HCT116 (cell line): Measurements from ENCODE around the gene PPFIBP1. TPM values are rescaled to one million over a fixed set of nuclear protein-coding genes. Genes with fewer than 3 reads are reported as not detected.

Source experiments
- ATAC-seq: fragments of 200-7000 bp; cut with Tn5 transposase; 2 replicates; pipeline ENCODE4 v1.9.1; 2020; ENCODE audit warnings: mild to moderate bottlenecking, moderate library complexity
- BruUV-seq: library from RNA; stranded (reverse); fragments of 400-500 nt; replicated peaks from 2 replicates; lab custom pipeline; 2021; lab: Mats Ljungman, UMichigan
- CTCF ChIA-PET: fragments of 300-600 bp; sonication (Branson Sonifier 250); formaldehyde crosslinking; loops from one replicate; lab custom pipeline; 2021; ENCODE audit warnings: antibody characterized with exemption; lab: Charles Lee
- POLR2A ChIA-PET: fragments of 300-600, 350-600 bp; sonication (Branson Sonifier 250); formaldehyde crosslinking; loops from one replicate; lab custom pipeline; 2021; ENCODE audit warnings: antibody characterized with exemption; lab: Charles Lee
- RAD21 ChIA-PET, 2 experiments: fragments of 300-600 bp; sonication (Branson Sonifier 250); formaldehyde crosslinking; loops; one replicate each; lab custom pipeline; 2023; ENCODE audit warnings: low total read pairs in 2 of 2; ENCODE audit not compliant: uncharacterized antibody in 2 of 2, unreplicated experiment in 2 of 2, low non-redundant PET in 1 of 2; lab: Charles Lee
- DNase-seq: peaks from one replicate; pipeline ENCODE4 v3.0.0-alpha.2; 2010; ENCODE audit warnings: low read depth, low spot score
- H2AFZ ChIP-seq: fragments of 200-600 bp; shearing (Covaris generic), sonication (generic); 2 replicates; pipeline ENCODE4 v1.6.1; 2017; ENCODE audit warnings: low read depth, mixed run types, mixed read lengths, antibody characterized with exemption, low read length; ENCODE audit not compliant: poor library complexity, severe bottlenecking
- H3K27ac ChIP-seq: 2 replicates; pipeline ENCODE4 v1.5.1; 2012; ENCODE audit warnings: low read depth, low read length
- H3K27me3 ChIP-seq: fragments of 200-600 bp; sonication (generic); 2 replicates; pipeline ENCODE4 v1.6.1; 2016; ENCODE audit warnings: mixed run types, low read length, mixed read lengths; ENCODE audit not compliant: insufficient read depth
- H3K36me3 ChIP-seq, 2 experiments: fragments of 200-500 bp in 1 of 2; fragments of 200-600 bp in 1 of 2; sonication (Bioruptor generic) in 1 of 2; sonication (generic) in 1 of 2; 2 replicates each; pipeline versions ENCODE4 v1.5.1 to v1.6.1; 2014 to 2016; ENCODE audit warnings: low read length in 2 of 2, inconsistent platforms in 1 of 2, mixed read lengths in 1 of 2, mixed run types in 1 of 2; ENCODE audit not compliant: insufficient read depth in 2 of 2, control insufficient read depth in 1 of 2
- H3K4me1 ChIP-seq, 2 experiments: fragments of 200-600 bp in 1 of 2; sonication (generic) in 1 of 2; 2 replicates each; pipeline versions ENCODE4 v1.5.1 to v1.6.1; 2012 to 2017; ENCODE audit warnings: low read length in 2 of 2, inconsistent platforms in 1 of 2, mild to moderate bottlenecking in 1 of 2, mixed read lengths in 1 of 2, mixed run types in 1 of 2, moderate library complexity in 1 of 2; ENCODE audit not compliant: insufficient read depth in 2 of 2, control insufficient read depth in 1 of 2
- H3K4me2 ChIP-seq: fragments of 200-600 bp; sonication (generic); 2 replicates; pipeline ENCODE4 v1.6.1; 2017; ENCODE audit warnings: mixed run types, low read length, mixed read lengths
- H3K4me3 ChIP-seq, 2 experiments: fragments of 200-600 bp in 1 of 2; sonication (generic) in 1 of 2; replicated peaks in 1 of 2; 2 replicates each; pipeline ENCODE4 v1.5.1; 2011 to 2016; ENCODE audit warnings: low read length in 2 of 2, control low read depth in 1 of 2, low read depth in 1 of 2, mild to moderate bottlenecking in 1 of 2, mixed read lengths in 1 of 2, mixed run types in 1 of 2
- H3K79me2 ChIP-seq: fragments of 200-600 bp; sonication (generic); 2 replicates; pipeline ENCODE4 v1.6.1; 2017; ENCODE audit warnings: mild to moderate bottlenecking, mixed run types, low read length, moderate library complexity, mixed read lengths; ENCODE audit not compliant: insufficient read depth
- H3K9ac ChIP-seq: fragments of 200-600 bp; sonication (generic); 2 replicates; pipeline ENCODE4 v1.6.1; 2016; ENCODE audit warnings: low read length, mixed read lengths
- H3K9me2 ChIP-seq: fragments of 200-600 bp; sonication (generic), shearing (Covaris generic); 2 replicates; pipeline ENCODE4 v1.6.1; 2017; ENCODE audit warnings: mixed run types, mild to moderate bottlenecking, moderate library complexity; ENCODE audit not compliant: insufficient read depth
- H3K9me3 ChIP-seq, 2 experiments: fragments of 200-500 bp in 1 of 2; fragments of 200-600 bp in 1 of 2; sonication (Bioruptor generic) in 1 of 2; sonication (generic) in 1 of 2; 2 replicates each; pipeline ENCODE4 v1.6.1; 2014 to 2017; ENCODE audit warnings: low read length in 2 of 2, mixed read lengths in 2 of 2, inconsistent platforms in 1 of 2, low read depth in 1 of 2, mild to moderate bottlenecking in 1 of 2, mixed run types in 1 of 2, moderate library complexity in 1 of 2; ENCODE audit not compliant: control insufficient read depth in 1 of 2, insufficient read depth in 1 of 2
- H4K20me1 ChIP-seq: fragments of 200-600 bp; sonication (generic), shearing (Covaris generic); 2 replicates; pipeline ENCODE4 v1.6.1; 2017; ENCODE audit warnings: mixed run types, mild to moderate bottlenecking, moderate library complexity; ENCODE audit not compliant: insufficient read depth
- CTCF ChIP-seq, 3 experiments: fragments of 200-600 bp in 1 of 3; sonication (generic) in 1 of 3; IDR thresholded peaks in 2 of 3; conservative IDR thresholded peaks in 1 of 3; 2 replicates each; pipeline ENCODE4 v1.5.1; 2012 to 2017; ENCODE audit warnings: low read depth in 2 of 3, low read length in 2 of 3, antibody characterized with exemption in 1 of 3, borderline replicate concordance in 1 of 3, control low read depth in 1 of 3, mild to moderate bottlenecking in 1 of 3, mixed read lengths in 1 of 3, mixed run types in 1 of 3, moderate library complexity in 1 of 3; ENCODE audit not compliant: insufficient read depth in 1 of 3
- EGR1 ChIP-seq: IDR thresholded peaks from 2 replicates; pipeline ENCODE4 v1.6.1; 2012; ENCODE audit warnings: low read depth
- EZH2 ChIP-seq: fragments of 200-600 bp; sonication (generic); IDR thresholded peaks from 2 replicates; pipeline ENCODE4 v1.6.1; 2017; ENCODE audit warnings: antibody characterized with exemption, mixed run types
- POLR2A ChIP-seq: IDR thresholded peaks from 2 replicates; pipeline ENCODE4 v1.7.0; 2011; ENCODE audit warnings: borderline replicate concordance; ENCODE audit not compliant: insufficient read depth, insufficient read length; ENCODE audit errors: extremely low read depth
- RAD21 ChIP-seq: IDR thresholded peaks from 2 replicates; pipeline ENCODE4 v1.6.1; 2012; ENCODE audit warnings: low read depth, mild to moderate bottlenecking
- SRF ChIP-seq: IDR thresholded peaks from 2 replicates; pipeline ENCODE4 v1.6.1; 2012; ENCODE audit warnings: low read depth
- YY1 ChIP-seq: IDR thresholded peaks from 2 replicates; pipeline ENCODE4 v1.6.1; 2011; ENCODE audit warnings: low read length, low read depth, moderate library complexity, mild to moderate bottlenecking; ENCODE audit not compliant: insufficient replicate concordance; ENCODE audit errors: extremely low read depth
- ZFX ChIP-seq: fragments of 450-650 bp; IDR thresholded peaks from 2 replicates; pipeline ENCODE4 v1.6.1; 2017
- intact Hi-C: fragments of 100-400 bp; cut with micrococcal nuclease; formaldehyde crosslinking; loops from 2 replicates; pipeline ENCODE4 v1.10.0; 2022
- total RNA-seq: library from RNA; stranded (reverse); gene quantifications from one replicate; pipeline ENCODE4 v1.2.1, GENCODE V29; 2021; ENCODE audit not compliant: unreplicated experiment
- TF ChIP-seq, protein P1 (sequence below): IDR thresholded peaks from 2 replicates; pipeline ENCODE4 v1.6.1; 2012

The PPFIBP1 gene
- total RNA-seq, 1 experiment from 2014 or later = 102 TPM

DNA sequence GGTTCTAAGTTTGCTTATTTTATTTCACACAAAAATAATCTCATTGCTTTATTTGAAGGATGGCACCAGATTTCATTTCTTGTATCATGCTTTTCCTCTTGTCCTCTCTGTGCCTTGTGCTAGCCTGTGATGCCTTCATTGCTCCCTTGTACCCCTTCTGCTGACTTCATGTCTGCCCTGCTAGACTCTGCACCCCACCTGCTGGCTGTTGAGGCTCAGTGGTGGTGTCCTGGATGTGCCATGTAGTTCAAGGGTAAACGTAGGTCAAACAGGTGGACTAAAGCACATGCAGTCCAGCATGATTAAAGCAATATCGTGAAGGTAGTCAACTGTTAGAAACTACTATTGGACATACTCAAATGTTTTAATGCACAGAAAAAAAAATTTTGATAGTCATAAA lies 208.3 kb downstream of the PPFIBP1 start:
- CTCF ChIA-PET = interaction anchor here (0.6 to 2.5 kb wide), 18 partner anchors 9 to 1270 kb away, joined by 3 to 25 read pairs (median 4); no protein-coding TSS in a partner anchor
- Histone ChIP-seq H4K20me1 (peaks cover 12% of the 10 kb centered on the region; the same call in 1 of the 2 replicates), H3K27me3 (no peaks in the 10 kb centered on the region), H3K4me1 (no peaks in the 10 kb centered on the region), H3K4me2 (no peak overlapping the region), H3K9me3 (no peaks in the 10 kb centered on the region), H3K27ac (no peak overlapping the region), H3K79me2 (peaks cover 26% of the 10 kb centered on the region), H3K4me3 (no peak overlapping the region), H3K9ac (no peak overlapping the region), H3K36me3 (peaks cover 6 to 19% of the 10 kb centered on the region in 2 experiments; a peak in 3 of 4 replicates), H3K9me2 (no peaks in the 10 kb centered on the region), H2AFZ (no peak overlapping the region)
- ATAC-seq (peak; percentile 83), DNase-seq (no peak)
- POLR2A ChIA-PET = no interaction called here
- RAD21 ChIA-PET = interaction anchor here (0.8 to 1.1 kb wide), 2 partner anchors 90 to 209 kb away, joined by 4 read pairs; no protein-coding TSS in a partner anchor
- TF ChIP-seq POLR2A = no peak
- TF ChIP-seq CTCF (IDR thresholded peaks at IDR 0.05 in 2 of 3, conservative IDR thresholded peaks at IDR 0.05 in 1 of 3; ENCODE audit: borderline replicate concordance in 1 of 3, insufficient read depth in 1 of 3, low read depth in 2 of 3, low read length in 2 of 3) = peak in 2 of 3 experiments; percentile 33 to 43; a peak in 4 of 6 replicates
- BruUV-seq = no TSS peak
- intact Hi-C loops = loop anchor here (2.0 kb wide), 1 partner anchor 1141 kb away; no protein-coding TSS in a partner anchor

DNA sequence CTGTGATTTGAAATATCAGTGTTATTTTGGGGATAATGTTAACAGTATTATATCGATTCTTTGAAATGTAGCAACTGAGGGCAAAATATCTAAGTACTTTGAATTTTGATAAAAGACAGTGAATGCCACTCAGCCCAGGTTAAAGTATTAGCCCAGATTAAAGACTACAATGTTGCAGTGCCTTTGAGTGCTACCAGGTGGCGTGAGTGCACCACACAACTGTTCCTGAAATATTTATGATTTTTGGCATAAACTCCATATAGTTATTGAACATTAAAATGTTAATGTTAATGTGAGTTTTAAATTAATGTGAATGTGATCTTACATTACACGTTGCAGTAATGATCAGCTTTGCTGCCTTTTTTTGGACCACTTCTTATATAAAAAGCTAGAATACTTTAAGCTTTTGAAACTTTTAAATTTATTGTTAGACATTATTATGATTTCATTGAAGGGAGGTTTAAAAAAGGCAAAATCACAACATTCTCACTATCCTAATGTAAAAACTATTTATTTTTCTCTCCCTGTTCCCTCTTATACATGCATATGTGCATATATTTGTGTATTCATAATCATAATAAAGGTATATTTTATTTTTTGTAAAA lies 209.1 kb downstream of the PPFIBP1 start:
- H3K79me2 ChIP-seq = peaks cover 19% of the 10 kb centered on the region
- peaks cover 12% of the 10 kb centered on the region; the same call in 1 of the 2 replicates for H4K20me1 ChIP-seq
- BruUV-seq = no TSS peak
- ChIA-PET CTCF (interaction anchor here (0.6 to 2.5 kb wide), 19 partner anchors 9 to 1269 kb away, joined by 3 to 25 read pairs (median 3); no protein-coding TSS in a partner anchor), RAD21 (interaction anchor here (0.8 to 1.5 kb wide), 3 partner anchors 88 to 208 kb away, joined by 4 read pairs; no protein-coding TSS in a partner anchor), POLR2A (interaction anchor here (0.5 kb wide), 1 partner anchor 59 kb away, joined by 3 read pairs; no protein-coding TSS in a partner anchor)
- TF ChIP-seq CTCF (IDR thresholded peaks at IDR 0.05 in 2 of 3, conservative IDR thresholded peaks at IDR 0.05 in 1 of 3; ENCODE audit: borderline replicate concordance in 1 of 3, insufficient read depth in 1 of 3, low read depth in 2 of 3, low read length in 2 of 3) (peak; percentile 81 to 92 (median 81)), ZFX (no peak), RAD21 (peak; percentile 88), SRF (no peak), EZH2 (no peak), EGR1 (no peak), YY1 (no peak)
- TF ChIP-seq, protein P1, sequence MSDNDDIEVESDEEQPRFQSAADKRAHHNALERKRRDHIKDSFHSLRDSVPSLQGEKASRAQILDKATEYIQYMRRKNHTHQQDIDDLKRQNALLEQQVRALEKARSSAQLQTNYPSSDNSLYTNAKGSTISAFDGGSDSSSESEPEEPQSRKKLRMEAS = peak; percentile 21; the same call in 1 of the 2 replicates
- H3K27ac ChIP-seq = no peak overlapping the region
- H3K27me3 ChIP-seq = no peaks in the 10 kb centered on the region
- H3K9me2 ChIP-seq = no peaks in the 10 kb centered on the region; the same call in 1 of the 2 replicates
- intact Hi-C loops = loop anchor here (1.0 to 2.0 kb wide), 6 partner anchors 88 to 1266 kb away; no protein-coding TSS in a partner anchor
- H3K36me3 ChIP-seq = peaks cover 15 to 25% of the 10 kb centered on the region in 2 experiments; a peak in 3 of 4 replicates
- H3K9me3 ChIP-seq = no peaks in the 10 kb centered on the region
- ATAC-seq = peak; percentile 77
- no peak overlapping the region for H2AFZ ChIP-seq
- no peak overlapping the region for H3K4me3 ChIP-seq
- H3K9ac ChIP-seq = no peak overlapping the region
- H3K4me1 ChIP-seq = no peaks in the 10 kb centered on the region
- no peak for DNase-seq
- no peak overlapping the region for H3K4me2 ChIP-seq
